Neural progenitor cell (in vitro differentiated cells): ENCODE measurements around the gene PHETA1.

Experiments used
- EZH2phosphoT487 ChIP-seq: fragments of 200-600 bp; sonication (generic); IDR thresholded peaks from 2 replicates; pipeline ENCODE4 v1.6.1; 2017; ENCODE audit warnings: antibody characterized with exemption
- TF ChIP-seq, protein P1 (sequence below): fragments of 200-600 bp; sonication (generic); IDR thresholded peaks from 2 replicates; pipeline ENCODE4 v1.5.1; 2017; ENCODE audit warnings: antibody characterized with exemption, mild to moderate bottlenecking

- TF ChIP-seq, protein P1, sequence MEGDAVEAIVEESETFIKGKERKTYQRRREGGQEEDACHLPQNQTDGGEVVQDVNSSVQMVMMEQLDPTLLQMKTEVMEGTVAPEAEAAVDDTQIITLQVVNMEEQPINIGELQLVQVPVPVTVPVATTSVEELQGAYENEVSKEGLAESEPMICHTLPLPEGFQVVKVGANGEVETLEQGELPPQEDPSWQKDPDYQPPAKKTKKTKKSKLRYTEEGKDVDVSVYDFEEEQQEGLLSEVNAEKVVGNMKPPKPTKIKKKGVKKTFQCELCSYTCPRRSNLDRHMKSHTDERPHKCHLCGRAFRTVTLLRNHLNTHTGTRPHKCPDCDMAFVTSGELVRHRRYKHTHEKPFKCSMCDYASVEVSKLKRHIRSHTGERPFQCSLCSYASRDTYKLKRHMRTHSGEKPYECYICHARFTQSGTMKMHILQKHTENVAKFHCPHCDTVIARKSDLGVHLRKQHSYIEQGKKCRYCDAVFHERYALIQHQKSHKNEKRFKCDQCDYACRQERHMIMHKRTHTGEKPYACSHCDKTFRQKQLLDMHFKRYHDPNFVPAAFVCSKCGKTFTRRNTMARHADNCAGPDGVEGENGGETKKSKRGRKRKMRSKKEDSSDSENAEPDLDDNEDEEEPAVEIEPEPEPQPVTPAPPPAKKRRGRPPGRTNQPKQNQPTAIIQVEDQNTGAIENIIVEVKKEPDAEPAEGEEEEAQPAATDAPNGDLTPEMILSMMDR, result no peak
- TF ChIP-seq EZH2phosphoT487, result no peak
These were observed 41.4 kb downstream of the PHETA1 start for GRCh38 chr12:111327474-111327873.
